Iris pigment epithelial cell (primary cell): Measurements from ENCODE around the gene ITGAD.
A peak's percentile ranks its signal among the peaks of the same experiment; 100 is the strongest.

Experiments
- DNase-seq: peaks from one replicate; pipeline ENCODE4 v3.0.0-alpha.2; 2011; ENCODE audit warnings: low read depth

Gene ITGAD

DNA sequence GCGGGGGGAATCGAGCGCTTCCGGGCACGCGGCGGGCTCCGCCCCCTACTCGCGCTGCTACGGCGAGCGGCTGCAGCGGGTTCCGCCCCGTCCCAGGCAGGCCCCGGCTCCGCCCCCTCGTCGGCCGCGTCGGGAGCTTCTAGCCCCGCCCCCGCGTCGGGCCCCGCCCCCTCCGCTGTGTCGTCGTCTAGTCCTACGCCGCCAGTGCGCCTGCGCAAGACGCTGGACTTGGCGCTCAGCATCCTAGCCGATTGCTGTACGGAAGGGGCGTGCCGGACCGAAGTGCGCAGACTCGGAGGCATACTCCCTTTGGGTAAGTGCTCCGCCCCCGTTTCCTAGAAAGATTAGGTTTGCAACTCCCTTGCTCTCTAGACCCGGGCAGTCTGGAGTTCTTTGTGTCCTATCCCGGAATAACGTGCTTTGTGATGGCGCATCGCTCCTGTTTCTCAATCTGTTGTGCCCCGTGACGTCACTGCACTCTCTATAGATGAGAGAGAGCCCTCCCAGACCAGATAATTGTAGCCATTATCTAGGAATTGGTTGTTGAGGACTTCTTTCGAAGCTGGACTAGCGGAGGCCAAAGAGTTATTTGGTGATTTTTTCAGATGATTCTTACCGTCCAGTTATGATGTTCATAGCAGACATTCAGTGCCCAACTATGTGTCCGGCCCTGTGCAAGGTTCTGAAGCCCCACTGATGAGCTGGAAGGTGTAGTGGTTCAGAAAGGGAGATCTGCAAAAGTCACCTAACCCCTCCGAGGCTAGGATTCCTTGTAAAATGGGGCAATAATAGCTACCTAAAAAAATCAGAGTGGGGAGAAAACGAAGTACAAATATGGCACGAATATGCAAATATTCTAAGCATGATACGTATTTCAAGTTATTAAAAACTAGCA, 66.8 kb downstream of the ITGAD start:
- DNase-seq = peak; percentile 98

DNA sequence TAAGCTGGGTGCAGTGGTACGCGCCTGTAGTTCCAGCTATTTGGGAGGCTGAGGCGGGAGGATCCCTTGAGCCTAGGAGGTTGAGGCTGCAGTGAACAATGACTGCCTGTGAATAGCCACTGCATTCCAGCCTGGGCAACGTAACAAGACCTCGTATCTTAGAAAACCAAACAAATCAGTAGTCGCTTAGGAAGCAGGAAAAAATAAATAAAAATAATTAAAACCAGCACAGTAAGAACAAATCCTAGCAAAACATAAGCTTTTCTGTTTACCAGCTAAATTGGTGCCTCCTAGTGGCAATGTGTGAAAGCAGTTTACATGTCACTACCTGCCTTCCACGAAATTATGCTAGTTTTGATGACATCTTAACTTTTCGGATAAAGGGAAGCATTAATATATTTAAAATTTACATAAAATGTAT, 67.5 kb downstream of the ITGAD start:
- DNase-seq = peak; percentile 69

DNA sequence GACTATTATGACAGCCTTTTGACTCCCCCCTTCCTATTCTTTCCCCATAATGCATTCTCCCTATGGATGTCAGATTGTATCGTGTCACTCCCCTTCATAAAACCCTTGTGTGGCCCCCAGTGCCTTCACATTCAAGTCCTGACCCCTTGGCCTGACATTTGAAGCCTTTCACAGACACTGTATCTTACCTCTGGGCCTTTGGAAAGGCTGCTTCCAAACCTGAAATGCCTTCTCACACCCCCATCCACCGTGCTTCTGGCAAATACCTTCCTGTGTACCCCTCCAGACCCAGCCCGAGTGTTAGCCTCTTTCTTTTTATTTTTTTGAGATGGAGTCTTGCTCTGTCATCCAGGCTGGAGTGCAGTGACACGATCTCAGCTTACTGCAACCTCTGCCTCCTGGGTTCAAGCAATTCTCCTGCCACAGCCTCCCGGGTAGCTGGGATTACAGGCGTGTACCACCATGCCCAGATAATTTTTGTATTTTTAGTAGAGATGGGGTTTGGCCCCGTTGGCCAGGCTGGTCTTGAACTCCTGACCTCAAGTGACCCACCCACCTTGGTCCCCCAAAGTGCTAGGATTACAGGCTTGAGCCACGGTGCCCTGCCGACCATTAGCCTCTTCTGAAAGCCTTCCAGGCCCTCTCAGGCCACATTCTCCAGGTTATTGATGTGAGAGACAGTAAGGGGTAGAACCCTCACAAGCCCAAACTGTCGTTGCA, 68.2 kb downstream of the ITGAD start:
- DNase-seq = no peak

DNA sequence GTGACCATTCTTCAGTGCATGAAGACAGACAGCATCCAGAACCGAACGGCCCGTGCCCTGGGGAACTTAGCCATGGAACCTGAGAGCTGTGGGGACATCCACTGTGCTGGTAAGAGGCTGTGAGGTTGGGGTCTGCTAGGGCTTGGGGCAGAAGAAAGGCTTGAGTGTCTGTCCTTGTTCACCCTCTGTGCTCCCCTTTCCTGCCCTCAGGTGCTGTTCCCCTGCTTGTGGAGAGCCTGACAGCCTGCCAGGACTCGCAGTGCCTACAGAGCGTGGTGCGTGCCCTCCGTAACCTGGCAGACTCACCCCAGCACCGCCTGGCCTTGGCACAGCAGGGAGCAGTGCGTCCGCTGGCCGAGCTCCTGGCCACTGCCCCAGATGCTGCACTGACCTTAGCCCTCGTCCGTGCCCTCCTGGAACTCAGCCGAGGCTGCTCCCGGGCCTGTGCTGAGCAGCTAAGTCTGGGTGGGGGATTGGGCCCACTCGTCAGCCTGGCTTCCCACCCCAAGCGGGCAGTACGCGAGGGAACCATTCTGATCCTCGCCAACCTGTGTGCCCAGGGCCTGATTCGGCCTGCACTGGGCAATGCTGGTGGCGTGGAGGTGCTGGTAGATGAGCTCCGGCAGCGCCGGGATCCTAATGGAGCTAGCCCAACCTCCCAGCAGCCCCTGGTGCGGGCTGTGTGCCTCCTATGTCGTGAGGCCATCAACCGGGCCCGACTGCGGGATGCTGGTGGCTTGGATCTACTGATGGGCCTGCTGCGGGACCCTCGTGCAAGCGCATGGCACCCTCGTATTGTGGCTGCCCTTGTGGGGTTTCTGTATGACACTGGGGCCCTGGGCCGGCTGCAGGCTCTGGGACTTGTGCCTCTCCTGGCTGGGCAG, 69.0 kb downstream of the ITGAD start:
- no peak for DNase-seq

DNA sequence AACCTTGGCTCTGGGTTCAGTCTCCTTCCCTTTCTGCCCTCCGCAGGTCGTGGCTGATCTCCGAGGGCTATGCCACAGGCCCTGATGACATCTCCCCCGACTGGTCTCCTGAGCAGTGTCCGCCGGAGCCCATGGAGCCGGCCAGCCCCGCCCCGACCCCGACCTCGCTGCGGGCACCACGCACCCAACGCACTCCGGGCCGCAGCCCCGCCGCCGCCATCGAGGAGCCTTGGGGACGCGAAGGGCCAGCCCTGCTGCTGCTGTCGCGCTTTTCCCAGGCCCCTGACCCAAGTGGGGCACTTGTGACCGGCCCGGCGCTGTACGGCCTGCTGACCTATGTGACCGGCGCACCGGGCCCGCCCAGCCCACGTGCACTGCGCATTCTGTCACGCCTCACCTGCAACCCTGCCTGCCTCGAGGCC, 71.2 kb downstream of the ITGAD start:
- no peak for DNase-seq

DNA sequence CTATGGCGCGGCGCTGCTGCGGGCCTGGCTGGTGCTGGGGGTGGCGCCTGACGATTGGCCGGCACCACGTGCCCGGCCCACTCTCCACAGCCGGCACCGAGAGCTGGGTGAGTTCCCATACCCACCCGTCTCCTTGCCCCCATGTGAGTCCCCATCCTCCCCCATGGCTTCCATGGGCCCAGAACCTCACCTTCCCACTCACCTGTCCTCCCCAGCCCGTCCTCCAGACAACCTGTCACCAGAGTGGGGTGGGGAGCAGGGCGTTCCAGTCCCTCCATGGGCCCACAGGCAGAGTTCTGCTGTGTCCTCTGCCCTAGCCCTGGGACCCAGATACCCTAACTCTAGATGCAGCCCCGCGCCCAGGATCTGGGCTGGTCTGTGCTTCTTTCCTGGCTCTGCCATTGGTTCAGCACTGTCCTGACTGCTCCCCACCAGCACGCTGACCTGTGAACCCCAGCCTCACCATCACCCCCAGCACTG, 71.7 kb downstream of the ITGAD start:
- DNase-seq = no peak

DNA sequence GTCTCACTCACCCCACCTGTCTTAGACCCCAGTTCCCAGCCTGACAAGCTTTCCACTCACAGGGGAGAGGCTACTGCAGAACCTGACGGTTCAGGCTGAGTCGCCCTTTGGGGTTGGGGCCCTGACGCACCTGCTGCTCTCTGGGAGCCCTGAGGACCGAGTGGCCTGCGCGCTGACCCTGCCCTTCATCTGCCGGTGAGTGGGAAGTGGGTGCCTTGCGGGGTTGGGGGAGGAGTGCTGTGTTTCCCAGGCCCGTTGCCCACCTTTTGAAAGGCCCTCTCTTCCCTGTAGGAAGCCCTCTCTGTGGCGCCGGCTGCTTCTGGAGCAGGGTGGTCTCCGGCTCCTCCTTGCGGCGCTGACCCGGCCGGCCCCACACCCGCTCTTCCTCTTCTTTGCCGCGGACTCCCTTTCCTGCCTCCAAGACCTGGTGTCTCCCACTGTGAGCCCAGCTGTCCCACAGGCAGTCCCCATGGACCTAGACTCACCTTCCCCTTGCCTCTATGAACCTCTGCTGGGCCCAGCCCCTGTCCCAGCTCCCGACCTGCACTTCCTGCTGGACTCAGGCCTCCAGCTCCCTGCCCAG, 72.7 kb downstream of the ITGAD start:
- no peak for DNase-seq

DNA sequence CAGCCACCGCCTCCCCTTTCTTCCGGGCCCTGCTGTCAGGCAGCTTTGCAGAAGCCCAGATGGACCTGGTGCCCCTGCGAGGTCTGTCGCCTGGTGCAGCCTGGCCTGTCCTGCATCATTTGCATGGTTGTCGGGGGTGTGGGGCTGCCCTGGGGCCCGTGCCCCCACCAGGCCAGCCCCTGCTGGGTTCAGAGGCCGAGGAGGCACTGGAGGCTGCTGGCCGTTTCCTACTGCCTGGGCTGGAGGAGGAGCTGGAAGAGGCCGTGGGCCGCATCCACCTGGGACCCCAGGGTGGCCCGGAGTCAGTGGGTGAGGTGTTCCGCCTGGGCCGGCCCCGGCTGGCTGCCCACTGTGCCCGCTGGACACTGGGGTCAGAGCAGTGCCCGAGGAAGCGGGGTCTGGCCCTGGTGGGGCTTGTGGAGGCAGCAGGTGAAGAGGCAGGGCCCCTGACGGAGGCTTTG, 73.3 kb downstream of the ITGAD start:
- DNase-seq = no peak

DNA sequence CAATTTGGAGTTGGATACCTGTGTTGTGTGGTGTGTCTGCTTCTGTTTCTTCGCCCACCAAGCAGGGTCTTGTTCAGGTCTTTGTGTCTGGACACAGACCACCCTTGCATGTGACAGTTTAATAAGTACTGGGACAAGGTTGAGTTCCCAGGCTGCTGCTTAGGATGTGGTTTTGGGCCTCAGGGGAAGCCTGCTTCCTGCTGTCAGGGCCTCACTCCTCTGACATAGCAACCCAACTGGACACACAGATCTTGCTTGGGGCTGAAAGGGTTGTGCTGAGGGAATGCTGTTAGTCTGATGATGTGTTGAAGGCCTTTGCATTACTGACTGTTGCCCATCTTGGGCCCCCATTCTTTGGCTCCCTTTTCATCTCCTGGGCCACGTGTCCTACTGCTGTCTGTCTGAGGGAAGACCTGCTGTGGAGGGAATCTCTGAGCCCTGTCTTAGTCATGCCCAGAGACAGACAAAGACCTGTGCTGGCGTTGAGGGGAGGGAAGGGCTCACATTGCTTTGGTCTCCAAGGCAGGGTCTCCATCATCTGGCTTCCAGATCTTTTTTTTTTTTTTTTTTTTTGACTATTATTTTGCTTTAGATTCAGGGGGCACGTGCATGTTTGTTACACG, 74.1 kb downstream of the ITGAD start:
- no peak for DNase-seq

DNA sequence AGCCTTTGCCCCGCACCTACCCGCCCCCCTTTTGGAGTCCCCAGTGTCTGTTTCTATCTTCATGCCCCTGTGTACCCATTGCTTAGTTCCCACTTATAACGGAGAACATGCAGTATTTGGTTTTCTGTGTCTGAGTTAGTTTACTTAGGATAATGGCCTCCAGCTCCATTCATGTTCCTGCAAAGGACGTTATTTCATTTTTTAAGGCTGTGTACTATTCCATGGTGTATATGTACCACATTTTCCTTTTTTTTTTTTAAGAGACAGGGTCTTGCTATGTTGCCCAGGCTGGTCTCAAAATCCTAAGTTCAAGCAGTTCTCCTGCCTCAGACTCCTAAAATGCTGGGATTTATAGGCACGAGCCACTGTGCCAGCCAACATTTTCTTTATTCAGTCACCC, 74.7 kb downstream of the ITGAD start:
- DNase-seq = no peak

DNA sequence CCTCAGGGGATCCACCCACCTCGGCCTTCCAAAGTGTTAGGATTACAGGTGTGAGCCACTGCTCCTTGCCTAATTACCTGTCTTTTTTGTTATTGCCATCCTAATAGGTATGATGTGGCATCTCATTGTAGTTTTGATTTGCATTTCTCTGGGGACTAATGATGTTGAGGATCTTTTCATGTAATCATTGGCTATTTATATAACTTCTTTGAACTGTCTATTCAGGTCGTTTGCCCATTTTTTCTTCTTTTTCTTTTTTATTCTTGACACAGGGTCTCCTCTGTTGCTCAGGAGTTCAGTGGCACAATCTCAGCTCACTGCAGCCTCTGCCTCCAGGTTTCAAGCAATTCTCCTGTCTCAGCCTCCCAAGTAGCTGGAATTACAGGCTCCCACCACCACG, 77.5 kb downstream of the ITGAD start:
- no peak for DNase-seq

DNA sequence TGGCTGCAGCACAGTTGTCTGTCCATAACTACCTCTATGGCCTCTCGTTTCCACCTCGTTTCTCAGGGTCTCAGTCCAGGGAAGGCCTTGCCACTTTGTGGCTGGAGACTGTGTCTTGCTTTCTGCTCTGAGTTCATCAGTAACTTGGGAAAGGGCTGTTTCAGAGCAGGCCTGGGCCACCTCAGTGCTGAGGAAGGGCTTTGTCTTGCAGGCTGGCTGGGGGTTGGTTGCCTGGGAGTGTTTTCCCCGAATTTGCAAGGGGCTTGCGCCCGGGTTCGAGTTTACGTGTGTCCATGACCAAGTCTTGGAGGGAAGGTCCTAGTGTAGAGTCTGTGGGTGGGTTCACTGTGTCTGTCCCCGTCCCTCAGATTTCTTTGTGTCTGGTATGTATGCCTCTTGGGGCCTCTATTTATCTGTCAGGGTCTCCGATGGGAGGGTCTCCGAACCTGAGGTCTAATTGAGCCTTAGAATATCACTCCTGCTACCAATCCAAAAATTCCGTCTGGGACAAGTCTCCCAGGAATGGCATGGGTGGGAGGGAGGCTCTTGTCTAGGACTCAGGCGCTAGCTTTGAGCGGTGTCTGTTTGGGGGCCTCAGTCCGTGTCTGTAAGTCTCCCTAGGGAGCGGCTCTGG, 78.2 kb downstream of the ITGAD start:
- no peak for DNase-seq

DNA sequence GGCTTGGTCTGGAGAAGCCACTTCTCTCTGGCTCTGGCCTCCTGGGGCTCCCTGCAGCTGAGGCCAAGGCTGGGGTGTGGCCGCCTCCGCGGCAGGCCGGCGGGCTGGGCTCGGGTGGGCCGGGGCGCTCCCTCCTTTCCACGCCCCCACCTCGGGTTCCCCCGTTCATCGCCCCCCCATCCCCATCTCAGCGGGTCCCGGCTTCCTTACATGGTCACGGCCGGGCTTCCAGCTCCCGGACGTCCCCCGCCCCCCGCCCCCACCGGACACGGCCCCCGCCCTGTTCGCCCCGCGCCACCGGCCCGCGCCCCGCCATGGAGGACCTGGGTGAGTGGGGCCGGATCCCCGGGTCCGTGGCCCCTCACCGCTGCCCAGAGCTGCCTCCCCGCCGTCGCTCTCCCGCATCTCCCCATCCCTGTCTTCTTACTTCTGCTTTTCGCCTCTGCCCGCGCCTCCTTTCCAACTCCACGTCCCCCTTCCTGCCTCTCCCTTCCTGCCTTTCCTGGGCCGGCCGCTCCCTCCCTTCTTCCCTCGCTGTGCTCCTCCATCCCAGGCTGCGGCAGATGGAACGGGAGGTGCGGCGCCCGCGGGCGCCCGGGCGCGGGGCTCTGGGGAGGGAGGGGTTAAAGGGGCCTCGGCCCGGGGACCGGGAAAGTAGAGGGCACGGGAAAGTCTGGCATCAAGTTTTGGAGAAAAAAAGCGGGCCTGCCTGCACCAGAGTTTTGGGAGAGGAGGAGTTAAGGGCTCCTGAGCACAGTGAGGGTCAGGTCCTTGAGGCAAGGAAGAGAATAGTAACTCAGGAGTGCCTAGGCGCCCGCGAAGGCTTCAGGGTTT, 79.0 kb downstream of the ITGAD start, which contains the start of gene TGFB1I1:
TGFB1I1 (plus strand) TSS at position 278 of the 834 bp plus-strand sequence; CDS start at position 315, 37 bp downstream.
- peak; percentile 81 for DNase-seq

DNA sequence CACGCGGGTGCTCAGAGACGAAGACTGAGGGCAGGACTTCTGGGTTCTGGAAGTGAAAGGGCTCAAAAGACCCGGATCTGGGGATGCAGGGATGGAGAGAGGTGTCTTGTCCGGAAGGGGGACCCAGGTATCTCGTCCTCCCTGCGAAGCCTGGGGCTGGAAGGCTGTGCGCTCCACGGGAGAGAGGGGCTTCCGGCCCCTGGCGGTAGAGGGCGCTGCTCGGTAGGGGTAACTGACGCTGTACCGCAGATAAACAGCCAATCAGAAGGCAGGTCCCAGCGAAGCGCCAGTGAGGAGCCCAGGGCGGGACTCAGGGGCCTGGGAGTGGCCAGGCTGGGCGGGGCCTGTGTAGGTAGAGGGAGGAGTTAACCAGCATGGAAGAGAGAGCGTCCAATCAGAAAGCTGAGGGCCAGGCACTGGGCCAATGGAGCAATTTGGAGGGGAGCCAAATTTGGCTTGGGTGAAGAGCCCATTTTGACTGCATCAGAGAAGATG, 79.6 kb downstream of the ITGAD start:
- DNase-seq = peak; percentile 96

DNA sequence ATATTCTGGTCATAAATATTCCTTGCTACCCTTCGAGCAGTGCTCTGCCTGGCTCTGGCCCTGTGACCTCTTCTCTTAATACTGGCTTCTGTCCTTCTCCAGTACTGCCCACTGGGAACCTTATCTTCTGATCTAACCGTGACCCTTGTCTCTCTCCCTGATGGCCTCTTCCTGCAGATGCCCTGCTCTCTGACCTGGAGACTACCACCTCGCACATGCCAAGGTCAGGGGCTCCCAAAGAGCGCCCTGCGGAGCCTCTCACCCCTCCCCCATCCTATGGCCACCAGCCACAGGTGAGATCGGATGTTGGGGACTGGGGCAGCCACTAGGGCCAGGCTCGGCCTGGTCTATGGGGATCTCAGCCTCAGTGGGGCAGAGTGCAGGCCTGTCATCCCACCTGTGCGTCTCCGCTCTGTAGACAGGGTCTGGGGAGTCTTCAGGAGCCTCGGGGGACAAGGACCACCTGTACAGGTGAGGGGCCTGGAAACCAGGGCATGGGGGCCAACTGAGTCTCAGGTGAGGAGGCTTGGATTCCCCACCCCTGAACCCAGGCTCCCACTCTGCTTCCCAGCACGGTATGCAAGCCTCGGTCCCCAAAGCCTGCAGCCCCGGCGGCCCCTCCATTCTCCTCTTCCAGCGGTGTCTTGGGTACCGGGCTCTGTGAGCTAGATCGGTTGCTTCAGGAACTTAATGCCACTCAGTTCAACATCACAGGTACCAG, 80.3 kb downstream of the ITGAD start:
- no peak for DNase-seq

DNA sequence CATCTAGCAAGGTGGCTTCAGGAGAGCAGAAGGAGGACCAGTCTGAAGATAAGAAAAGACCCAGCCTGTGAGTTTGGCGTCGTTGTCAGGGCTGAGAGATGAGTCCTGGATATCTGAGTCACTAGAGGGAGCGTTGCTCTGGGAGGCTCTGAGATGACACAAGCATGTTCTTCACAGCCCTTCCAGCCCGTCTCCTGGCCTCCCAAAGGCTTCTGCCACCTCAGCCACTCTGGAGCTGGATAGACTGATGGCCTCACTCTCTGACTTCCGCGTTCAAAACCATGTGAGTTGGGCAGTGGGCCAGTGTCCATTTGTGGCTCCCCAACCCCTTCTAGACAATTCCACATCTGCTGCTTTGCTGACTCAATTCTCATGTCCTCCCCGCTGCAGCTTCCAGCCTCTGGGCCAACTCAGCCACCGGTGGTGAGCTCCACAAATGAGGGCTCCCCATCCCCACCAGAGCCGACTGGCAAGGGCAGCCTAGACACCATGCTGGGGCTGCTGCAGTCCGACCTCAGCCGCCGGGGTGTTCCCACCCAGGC, 81.1 kb downstream of the ITGAD start:
- peak; percentile 85 for DNase-seq

DNA sequence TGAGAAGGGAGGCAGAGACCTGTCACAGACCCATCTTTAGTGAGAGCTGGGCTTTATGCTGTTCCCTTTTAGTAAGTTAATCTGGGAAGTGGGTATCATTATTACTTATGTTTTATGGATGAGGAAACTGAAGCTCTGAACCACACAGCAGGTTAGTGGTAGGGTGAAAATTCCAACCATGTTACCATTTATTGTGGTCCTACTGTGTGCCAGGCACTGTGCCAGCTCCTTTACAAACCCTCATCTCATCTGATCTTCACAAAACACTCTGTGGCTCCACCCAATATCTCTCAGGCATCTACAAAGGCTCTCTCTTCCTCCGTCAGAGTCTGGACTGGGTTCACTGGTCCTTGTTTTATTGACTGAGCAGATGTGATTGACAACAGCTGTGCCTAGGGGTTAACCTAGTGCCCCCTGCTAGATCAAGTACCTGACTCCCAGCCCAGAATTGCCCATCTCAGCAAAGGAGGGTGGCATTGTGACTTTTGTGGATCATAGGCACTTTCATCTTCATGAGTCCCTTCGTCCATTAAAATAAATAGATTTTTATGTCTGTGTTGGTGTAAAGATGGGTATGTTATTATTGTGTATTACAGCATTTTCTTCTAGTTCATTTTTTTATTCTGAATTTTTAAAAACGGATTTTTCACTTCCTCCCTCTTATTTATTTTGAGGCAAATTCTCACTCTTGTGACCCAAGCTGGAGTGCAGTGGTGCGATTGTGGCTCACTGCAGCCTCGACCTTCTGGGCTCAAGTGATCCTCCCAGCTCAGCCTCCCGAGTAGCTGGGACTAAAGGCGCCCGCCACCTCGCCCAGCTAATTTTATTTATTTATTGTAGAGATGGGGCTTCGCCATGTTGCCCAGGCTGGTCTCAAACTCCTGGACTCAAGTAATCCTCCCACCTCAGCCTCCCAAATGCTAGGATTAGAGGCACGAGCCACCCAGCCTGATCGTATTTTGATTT, 81.9 kb downstream of the ITGAD start:
- DNase-seq = no peak
